ENCODE measurements around the gene TCF4.
A peak's percentile ranks its signal among the peaks of the same experiment; 100 is the strongest.

Gene TCF4

GRCh38 chr18:55219059-55219458 lies 368.9 kb downstream of the TCF4 start:
- DNase-seq, result no peak

GRCh38 chr18:55214969-55215368 lies 373.0 kb downstream of the TCF4 start:
- no peak for DNase-seq

DNA sequence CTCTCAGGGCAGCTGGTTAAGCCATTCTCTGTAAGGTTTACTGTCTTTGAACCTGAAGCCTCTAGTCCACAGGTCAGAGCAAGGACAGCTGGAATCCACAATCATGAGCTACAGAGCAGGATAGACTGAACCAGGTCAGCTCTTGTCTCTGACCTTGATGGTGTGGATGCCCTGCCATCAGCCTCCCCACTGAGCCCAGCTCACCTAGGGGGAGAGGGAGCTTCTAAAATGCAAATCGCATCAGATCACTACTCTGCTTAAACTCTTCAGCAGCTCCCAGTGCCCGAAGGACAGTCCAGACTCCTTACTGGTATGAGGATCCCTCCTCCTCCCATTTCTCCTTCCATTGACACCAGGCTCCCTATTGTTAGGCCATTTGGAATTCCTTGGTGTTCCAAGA lies 373.5 kb downstream of the TCF4 start:
- DNase-seq, result no peak

DNA sequence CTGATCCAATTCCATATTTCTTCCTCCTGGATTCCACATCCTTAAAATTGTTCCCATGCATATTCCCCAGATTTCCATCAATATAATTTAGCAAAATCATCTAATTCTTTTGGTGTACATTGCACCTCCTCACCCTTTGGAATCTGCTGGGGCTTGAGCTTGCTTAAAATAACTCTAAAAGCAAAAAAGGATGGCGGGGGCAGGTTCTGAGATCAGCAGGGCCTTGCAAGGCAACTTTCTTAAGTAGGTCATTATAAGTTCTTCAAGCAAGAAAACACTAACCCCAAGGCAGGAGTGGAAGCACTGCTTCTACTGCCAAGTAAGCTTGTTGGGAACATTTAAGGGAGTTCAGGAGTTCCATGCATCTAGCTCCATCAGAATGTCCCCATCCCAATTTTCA lies 374.4 kb downstream of the TCF4 start:
- no peak for DNase-seq

- DNase-seq, result peak; percentile 52
These were observed 381.1 kb downstream of the TCF4 start for GRCh38 chr18:55206927-55207326.

DNA sequence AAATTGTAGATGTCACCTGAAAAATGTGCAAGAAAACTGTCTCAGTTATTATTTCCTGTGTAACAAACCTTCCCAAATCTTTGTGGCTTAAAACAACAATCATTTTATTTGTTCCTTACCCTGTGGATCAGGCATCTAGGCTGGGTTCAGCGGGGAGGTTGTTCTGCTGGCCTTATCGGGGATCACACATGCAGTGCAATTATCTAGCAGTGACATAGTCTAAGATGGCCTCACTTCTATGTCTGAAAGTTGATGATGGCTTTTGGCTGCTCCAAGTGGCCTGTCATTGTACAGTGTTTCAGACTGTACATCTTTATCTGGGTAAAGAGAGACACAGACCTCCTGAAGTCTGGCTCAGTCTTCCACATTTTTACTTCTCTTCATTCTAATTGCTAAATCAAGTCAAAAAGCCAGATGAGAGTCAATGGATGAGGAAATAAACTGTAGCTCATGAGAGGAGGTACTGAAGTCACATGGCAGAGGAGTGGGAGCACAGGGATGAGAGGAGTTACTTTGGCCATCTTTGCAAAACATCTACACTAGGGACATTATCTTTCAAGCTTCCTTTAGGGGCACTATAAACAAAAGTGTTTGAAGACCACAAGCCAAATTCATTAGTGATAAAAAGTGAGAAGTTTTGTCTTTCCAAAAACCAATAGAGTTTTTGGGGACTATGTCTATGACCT lies 385.6 kb downstream of the TCF4 start:
- no peak for DNase-seq

- no peak for DNase-seq
These were observed 388.6 kb downstream of the TCF4 start for GRCh38 chr18:55199291-55199963.

- no peak for DNase-seq
These were observed 392.1 kb downstream of the TCF4 start for GRCh38 chr18:55195863-55196262.

DNA sequence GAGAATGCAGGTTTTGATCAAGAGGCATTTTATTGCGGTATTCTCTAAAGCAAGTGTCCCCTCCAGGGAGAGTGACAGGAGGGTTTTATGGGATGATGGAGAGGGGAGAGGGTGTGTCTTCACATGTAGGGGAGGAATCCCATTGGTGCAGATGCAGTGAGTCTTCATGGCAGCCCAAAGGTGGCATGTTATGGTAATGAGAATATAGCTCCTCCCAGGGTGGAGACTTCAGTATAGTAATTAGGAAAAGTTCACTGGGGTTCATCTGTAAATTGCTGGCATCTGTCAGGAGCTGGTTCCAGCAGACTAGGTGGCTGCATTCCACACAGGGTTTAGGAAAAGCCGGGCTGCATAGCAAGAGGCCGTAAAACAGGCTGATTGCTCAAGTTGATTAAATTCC lies 398.0 kb downstream of the TCF4 start:
- peak; percentile 14 for DNase-seq

- DNase-seq, result no peak
These were observed 401.4 kb downstream of the TCF4 start for GRCh38 chr18:55186588-55186987.

DNA sequence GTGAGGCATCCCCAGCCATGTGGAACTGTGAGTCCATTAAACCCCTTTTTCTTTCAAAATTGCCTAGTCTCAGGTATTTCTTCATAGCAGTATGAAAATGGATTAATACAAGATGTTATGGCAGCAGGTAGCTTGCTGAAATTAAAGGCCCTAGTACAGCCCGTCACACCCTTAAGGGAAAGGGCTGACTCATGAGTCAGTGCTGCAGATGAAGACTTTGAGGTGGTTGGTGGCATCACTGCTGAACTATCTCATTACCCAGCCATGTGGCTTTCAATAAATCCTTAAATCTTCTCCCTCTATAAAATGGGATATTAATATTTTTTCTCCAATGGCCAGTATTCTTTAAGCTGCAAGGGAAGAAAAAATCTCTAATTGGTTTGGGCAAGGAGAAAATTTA lies 402.6 kb downstream of the TCF4 start:
- DNase-seq, result peak; percentile 60

DNA sequence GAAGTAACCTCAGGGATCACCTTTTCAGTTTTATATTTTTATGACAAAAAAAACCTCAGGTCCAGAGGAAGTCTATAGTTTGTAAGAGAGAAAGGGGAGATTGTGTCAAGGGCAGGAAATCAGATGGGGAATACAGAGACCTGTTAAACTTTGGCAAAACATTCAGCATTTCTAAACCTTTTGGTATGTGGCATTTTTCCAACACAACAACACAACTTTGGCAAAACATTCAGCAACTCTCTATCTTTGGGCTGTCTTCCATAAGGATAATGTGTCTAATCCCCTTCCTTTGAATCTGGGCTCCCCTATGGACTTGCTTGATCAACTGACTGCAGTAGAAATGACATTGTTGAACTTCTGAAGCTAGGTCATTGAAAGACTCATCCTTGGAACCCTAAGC lies 408.2 kb downstream of the TCF4 start:
- DNase-seq, result peak; percentile 60

GRCh38 chr18:55179425-55179824 lies 408.6 kb downstream of the TCF4 start:
- DNase-seq, result no peak

DNA sequence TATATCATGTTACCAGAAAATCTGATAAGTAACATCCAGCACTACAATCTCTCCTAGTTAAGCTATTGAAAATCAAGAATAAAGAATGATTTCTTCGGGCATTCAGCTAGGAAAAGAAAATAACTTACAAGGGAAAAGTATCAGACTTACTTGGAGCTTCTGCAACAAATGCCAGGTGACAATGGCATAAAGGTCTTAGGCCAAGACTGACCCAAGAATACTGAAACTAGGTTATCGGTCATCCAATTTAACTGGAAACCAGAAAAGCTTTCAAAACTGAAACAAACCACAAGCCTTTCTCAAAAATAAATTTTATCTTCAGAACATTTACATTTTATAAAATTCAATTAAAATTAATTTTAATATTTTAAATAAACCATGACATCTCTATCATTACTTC lies 414.7 kb downstream of the TCF4 start:
- no peak for DNase-seq

All from EL (cell line).